Activated CD8-positive, alpha-beta memory T cell treated with anti-CD3 and anti-CD28 coated beads for 24 hours (primary cell): ENCODE measurements around the gene ATP7B.
"Not testable (repeated sequence)": the region's sequence is repeated elsewhere in the genome, so short reads cannot be mapped to it uniquely, and the experiment has no call there.

ENCODE experiments used
- DNase-seq: peaks from one replicate; pipeline ENCODE4 v3.0.0-alpha.2; 2020

Gene ATP7B

GRCh38 chr13:52010890-52011631 is at the start of gene ATP7B:
Gene ATP7B (minus strand): TSS chr13:52011450. CDS start chr13:52011337, 113 bp downstream.
- DNase-seq = peak; percentile 69

- DNase-seq = no peak
Measured at GRCh38 chr13:52053460-52053859, 42.2 kb upstream of the ATP7B start.

GRCh38 chr13:52051400-52051799 is 40.1 kb upstream of the ATP7B start:
- no peak for DNase-seq

DNA sequence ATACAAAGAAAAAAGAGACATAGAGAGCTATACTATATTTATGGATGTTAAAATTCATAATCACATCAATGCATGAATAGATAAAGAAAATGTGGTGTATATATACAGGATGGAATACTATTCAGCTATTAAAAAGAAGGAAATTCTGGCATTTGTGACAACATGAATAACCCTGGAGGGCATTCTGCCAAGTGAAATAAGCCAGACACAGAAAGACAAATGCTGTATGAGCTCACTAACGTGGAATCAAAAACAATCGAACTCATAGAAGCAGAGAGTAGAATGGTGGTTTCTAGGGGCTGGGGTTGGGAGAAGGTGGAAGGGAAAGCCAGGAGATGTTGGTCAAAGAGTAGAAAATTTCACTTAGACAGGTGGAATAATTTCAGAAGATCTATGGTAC is 37.3 kb upstream of the ATP7B start:
- DNase-seq = no peak

GRCh38 chr13:52047463-52047862 is 36.2 kb upstream of the ATP7B start:
- DNase-seq = no peak

DNA sequence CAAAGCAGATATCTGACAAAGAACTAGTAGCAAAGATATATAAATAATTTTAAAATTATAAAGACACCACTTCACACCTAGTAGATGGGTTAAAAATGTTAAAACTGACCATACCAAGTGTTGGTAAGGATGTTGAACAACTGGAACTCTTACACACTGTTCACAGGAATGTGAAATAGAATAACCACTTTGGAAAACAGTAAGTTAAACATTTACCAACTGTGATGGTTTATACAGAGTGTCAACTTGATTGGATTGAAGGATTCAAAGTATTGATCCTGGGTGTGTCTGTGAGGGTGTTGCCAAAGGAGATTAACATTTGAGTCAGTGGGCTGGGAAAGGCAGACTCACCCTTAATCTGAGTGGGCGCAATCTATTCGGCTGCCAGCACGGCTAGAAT is 32.4 kb upstream of the ATP7B start:
- DNase-seq = no peak

- DNase-seq = no peak
Measured at GRCh38 chr13:52036037-52036436, 24.8 kb upstream of the ATP7B start.

DNA sequence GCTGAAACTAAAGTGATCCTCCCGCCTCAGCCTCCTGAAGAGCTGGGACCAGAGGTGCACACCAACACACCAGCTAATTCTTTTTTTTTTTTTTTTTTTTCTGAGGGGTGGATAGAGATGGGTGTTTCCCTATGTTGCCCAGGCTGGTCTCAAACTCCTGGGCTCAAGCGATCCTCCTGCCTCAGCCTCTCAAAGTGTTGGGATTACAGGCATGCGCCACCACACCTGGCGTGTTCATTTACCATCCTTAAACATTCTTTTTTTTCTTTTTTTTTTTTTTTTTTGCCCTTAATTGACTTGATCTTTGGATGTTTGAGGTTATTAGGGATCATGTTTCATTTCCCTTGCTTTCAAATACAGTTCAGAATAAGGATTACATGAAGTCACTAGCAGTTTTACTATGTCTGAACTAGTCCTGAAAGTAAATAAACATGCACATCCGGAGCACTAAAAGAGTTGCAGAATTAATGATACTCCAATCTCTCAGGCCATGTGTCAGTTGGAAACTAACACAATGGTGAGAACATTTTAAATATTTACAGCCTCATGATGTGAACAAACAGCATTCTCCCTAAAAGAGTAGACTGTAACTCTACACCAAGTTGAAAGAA is 23.5 kb upstream of the ATP7B start:
- no peak for DNase-seq

- no peak for DNase-seq
Measured at GRCh38 chr13:52033039-52033438, 21.8 kb upstream of the ATP7B start.

GRCh38 chr13:52030401-52030800 is 19.2 kb upstream of the ATP7B start:
- not testable (repeated sequence) for DNase-seq

DNA sequence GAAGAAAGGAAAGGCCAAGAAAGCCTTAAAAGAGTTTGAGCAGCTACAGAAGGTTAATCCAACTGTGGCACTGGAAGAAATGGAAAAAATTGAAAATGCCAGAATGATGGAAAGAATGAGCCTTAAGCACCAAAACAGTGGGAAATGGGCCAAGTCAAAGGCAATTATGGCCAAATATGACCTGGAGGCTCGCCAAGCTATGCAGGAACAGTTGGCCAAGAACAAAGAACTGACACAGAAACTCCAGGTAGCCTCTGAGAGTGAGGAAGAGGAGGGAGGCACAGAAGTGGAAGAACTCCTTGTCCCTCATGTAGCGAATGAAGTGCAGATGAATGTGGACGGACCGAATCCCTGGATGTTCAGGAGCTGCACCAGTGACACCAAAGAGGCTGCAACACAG is 18.3 kb upstream of the ATP7B start:
- DNase-seq = no peak

- DNase-seq = no peak
Measured at GRCh38 chr13:52027832-52028231, 16.6 kb upstream of the ATP7B start.

- no peak for DNase-seq
Measured at GRCh38 chr13:52026246-52026626, 15.0 kb upstream of the ATP7B start.

- no peak for DNase-seq
Measured at GRCh38 chr13:52025475-52026245, 14.4 kb upstream of the ATP7B start.

DNA sequence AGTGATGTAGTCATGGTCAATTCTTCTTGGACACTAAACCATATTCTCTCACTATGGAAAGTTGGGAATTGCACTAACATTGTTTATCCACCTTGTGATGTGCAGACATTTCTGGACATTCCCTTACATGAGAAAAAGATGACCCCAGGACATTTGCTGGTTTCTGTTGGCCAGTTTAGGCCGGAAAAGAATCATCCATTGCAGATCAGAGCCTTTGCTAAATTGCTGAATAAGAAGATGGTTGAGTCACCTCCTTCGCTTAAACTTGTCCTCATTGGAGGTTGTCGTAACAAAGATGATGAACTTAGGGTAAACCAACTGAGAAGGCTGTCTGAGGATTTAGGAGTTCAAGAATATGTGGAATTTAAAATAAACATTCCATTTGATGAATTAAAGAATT is 13.2 kb upstream of the ATP7B start, which contains the start of gene UTP14C:
UTP14C (plus strand) TSS at position 211 of the 400 bp plus-strand sequence. CDS start 4,114 bp downstream, outside the sequence.
- DNase-seq = no peak

GRCh38 chr13:52022356-52022755 is 11.1 kb upstream of the ATP7B start:
- DNase-seq = no peak

DNA sequence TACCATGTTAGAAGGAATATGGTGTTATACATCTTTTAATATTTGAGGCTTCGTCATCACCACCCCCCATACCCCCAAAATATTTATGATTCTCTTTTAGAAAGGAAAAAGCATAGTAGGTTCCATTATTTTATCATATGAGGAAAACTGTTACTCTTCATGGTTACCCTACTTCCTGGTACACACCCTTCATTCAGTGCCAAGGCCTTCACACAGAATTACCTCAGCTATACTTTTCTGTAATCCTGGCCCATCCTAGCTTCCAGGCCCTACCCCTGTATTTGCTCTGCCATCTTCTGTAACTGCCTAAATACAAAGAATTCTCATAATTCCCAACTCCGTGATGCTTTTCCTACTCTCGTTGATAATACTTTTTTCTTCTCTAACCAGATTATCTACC is 8.9 kb upstream of the ATP7B start:
- no peak for DNase-seq

DNA sequence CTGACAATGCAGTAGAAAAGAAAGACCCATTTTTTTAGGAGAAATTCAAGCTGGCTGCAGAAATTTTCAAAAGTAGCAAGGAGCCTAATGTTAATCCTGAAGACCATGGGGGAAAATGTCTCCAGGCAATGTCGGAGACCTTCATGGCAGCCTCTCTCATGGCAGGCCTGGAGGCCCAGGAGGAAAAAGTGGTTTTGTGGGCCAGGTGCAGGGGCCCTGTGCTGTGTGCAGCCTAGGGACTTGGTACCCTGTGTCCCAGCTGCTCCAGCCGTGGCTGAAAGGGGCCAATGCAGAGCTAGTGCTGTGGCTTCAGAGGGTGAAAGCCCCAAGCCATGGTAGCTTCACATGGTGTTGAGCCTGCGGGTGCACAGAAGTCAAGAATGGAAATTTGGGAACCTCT is 5.0 kb upstream of the ATP7B start:
- DNase-seq = no peak

DNA sequence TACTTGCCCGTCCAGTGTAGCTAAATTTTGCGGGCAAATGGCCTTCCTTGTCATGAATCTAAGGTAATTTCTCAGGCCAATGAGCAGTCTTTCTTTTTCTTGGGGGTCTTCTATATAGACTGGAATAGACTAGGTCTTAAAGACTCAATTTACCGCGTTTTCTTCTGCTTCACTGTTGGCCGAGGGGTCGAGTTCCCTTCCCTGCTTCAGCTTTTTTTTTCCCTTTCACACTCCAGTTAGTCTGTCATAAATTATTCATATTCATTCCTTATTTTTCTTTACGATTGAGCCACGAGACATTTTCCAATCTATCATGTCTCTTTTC is 1.2 kb upstream of the ATP7B start:
- no peak for DNase-seq

- peak; percentile 100 for DNase-seq
Measured at GRCh38 chr13:52011632-52012511, 622 bp upstream of the ATP7B start, which contains the start of gene ALG11. Gene ALG11 (plus strand): TSS chr13:52012398. CDS start chr13:52012419, 21 bp downstream.

DNA sequence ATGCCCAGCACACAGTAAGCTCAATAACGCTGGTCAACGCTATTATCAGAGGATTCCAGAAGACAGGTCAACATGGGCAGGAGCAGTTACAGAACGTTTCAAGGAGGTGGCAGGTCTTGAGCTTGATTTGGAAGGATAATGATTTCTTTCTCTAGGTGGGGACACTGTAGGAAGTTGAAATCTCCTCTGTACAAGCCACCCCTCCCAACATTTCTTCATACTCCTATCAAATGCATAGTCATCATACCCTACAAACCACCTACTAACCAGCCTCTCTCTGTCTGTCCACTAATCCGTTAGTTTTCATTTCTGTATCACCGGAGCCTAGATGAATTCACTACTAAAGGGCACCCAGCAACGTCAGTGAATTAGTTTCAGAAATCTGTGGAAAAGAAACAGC is 1.3 kb downstream of the ATP7B start:
- DNase-seq = no peak

GRCh38 chr13:52006523-52007245 is 4.6 kb downstream of the ATP7B start:
- no peak for DNase-seq
